Islet precursor cell (in vitro differentiated cells): ENCODE data around the gene USP7.

Experiments used
- DNase-seq: peaks from one replicate; pipeline ENCODE4 v3.0.0-alpha.2; 2018

USP7 gene

DNA sequence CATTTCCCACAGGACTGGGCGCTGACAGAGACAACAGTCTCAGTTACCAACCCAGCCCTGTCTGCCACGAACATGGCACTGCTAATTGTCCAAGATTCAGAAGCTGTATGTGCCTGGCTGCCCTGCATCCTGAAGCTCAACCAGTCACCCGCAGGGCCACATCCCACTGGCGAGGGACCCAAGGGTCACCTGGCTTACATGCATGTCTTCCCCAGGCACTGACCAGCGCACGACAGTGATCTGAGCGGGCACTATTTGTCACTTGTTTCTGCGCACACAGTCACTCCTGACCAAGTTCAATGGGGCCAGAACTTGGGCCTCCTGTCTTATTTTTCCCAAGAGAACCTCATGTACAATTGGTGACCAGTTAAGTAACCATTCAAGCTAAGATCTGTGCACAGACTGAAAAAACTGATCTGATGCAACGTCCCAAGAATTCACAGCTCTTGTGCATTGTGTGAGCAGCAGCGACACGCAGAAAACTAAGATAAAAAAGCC lies 13.1 kb downstream of the USP7 start:
- peak; percentile 65 for DNase-seq

GRCh38 chr16:8949536-8950418 lies 13.9 kb downstream of the USP7 start:
- peak; percentile 76 for DNase-seq

DNA sequence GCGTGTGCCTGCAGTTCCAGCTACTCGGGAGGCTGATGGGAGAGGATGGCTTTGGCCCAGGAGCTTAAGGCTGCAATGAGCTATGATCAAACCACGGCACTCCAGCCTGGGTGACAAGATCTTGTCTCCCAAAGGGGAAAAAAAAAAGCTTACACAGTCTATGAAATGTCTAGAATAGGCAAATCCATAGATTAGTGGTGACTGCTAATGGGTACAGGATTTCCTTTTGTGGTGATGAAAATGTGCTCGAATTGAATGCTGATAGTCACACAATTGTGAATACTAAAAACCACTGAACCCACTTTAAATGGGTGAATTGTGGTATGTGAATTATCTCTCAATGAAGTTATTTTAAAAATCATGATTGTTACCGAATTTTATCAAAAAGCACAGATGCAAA lies 14.9 kb downstream of the USP7 start:
- DNase-seq, result no peak

GRCh38 chr16:8948069-8948593 lies 15.6 kb downstream of the USP7 start:
- no peak for DNase-seq

DNA sequence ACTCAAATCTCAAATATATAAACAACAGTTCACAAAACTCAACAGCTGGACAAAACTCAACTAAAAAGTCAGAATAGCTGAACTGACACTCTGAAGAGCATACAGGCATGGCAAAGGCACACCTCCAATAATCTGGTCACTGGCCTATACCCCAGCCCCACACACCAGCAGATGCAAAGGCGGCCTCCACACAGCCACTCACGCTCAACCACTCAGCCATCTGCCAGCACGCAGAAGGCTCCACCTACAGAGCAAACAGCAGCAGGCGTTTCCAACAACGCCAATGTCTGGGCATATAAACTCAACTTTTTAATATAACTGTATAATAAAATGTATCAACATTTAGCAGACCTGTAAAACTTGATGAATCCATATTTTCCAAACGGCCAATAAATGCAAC lies 17.2 kb downstream of the USP7 start:
- no peak for DNase-seq

DNA sequence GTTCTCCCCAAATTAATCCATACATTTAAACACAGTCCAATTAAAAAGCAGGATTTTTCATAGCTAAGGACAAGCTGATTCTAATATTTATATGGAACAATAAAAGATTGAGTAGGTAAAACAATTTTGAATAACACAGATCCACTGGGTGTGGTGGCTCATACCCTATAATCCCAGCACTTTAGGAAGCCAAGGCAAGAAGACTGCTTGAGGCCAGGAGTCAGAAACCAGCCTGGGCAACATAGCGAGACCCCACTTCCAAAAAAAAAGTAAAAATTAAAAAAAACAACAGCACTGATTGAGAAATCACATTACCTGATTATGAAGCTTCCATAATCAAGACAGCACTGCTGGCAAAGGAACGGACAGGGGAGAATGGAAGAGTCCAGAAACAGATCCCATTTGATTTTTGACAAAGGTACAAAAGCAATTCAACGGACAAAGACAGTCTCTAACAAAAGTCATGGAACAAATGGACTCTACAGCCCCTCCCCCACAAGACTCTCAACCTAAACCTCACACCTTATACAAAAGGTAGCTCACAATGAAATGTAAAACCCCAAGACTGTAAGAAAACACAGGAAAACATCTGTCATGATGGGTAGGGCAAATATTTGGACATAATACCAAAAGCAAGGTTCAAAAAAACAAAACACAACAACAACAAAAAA lies 17.9 kb downstream of the USP7 start:
- no peak for DNase-seq

- no peak for DNase-seq
Observed at GRCh38 chr16:8943966-8944759, 19.5 kb downstream of the USP7 start.

DNA sequence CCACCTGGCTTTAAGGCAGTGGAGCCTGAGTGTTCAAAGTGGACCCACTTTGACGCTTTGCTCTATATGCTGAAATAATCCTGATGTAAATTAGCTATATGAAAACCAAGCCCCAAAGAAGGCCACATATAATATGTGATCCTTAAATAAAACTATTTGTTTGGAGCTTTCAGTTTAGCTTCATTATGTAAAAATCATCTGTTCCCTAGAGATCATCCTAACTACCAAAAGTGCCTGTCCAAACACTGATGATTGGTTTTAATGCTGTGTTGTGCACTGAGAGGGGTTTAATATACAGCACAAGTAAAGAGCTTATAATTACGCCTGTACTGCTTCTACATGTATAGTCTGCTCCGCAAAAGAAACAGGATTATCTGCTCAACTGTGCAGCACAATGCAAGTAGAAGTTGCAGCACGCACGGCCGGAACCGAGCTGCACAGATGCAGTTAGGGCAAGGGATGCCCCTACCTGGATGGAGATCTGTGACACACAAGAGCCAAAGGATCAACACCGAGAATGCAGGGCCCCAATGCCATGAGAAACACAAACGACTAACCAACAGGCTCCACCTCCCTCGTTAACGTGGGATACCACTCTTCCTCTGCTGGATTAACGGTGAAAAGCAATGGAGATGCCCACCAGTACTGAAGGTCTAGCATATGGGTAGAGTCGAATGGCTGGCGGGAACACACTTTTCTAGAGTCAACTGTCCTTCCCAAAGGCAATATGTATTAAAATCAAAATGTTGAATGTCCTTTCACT lies 20.5 kb downstream of the USP7 start:
- DNase-seq, result no peak

DNA sequence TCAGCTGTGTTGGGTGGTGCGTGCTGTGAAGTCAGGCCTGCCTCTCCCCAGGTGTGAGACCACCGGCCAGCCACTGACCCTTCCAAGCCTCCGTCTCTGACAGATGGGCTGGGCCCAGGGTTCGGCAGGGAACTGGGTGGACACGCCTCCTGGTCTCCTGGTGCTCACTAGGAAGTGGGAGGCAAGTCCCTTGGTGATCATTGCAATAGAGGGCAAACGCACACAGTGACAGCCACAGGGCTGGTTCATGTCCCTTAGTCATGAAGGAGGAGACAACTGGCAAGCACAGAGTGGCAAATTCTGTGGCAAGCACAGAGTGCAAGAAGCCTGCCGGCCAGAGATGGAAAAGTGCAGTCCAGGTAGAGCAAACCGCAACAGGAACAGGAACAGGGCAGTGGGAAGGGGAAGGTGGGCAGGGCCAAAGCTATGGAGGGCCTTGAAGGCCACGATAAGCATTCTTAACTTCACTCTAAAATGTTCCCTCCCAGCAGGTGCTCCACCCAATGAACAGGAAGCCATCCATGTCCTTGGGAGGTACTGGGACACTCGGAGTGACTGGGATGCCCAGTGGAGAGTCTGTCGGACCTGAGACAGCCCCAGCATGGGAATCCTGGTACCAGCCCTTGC lies 21.9 kb downstream of the USP7 start:
- no peak for DNase-seq

DNA sequence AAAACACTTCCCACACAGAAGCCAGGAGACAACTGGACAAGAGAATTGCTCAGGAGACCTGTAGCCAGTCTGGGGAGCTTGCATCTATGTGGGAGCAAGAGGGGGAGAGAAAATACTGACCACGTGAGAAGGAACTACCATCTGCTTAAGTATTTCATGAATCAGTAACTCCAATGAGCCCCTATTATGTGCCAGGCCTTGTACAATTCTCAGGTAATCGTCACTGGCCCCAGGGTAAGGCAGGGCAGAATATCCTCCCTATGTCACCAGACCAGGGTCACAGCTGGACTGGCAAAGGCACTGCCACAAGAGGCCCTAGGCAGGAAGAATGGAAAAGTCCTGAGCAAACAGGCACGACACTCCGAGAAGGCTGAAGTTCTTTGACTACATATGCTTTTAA lies 25.9 kb downstream of the USP7 start:
- no peak for DNase-seq

- peak; percentile 84 for DNase-seq
Observed at GRCh38 chr16:8936421-8936820, 27.3 kb downstream of the USP7 start.

GRCh38 chr16:8935989-8936388 lies 27.7 kb downstream of the USP7 start:
- DNase-seq, result no peak

GRCh38 chr16:8934601-8935000 lies 29.1 kb downstream of the USP7 start:
- DNase-seq, result no peak

DNA sequence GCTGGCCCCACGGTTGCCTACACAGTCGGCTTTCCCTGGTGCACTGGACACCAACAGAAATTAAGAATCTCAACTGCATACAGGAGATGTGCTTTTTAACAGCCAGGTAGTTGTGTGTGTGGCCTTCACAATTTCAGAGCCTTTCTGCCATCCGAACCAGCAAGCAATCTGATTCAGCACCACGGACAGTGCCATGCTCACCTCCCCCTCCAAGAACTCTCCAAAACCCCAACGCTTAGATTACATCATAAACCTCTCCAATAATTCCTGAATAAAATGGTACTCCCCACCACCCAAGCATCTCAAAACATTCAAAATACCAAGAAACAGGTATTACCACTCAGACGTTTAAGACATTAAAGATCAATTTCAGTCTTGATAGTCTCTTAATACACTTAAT lies 31.8 kb downstream of the USP7 start:
- peak; percentile 76 for DNase-seq

DNA sequence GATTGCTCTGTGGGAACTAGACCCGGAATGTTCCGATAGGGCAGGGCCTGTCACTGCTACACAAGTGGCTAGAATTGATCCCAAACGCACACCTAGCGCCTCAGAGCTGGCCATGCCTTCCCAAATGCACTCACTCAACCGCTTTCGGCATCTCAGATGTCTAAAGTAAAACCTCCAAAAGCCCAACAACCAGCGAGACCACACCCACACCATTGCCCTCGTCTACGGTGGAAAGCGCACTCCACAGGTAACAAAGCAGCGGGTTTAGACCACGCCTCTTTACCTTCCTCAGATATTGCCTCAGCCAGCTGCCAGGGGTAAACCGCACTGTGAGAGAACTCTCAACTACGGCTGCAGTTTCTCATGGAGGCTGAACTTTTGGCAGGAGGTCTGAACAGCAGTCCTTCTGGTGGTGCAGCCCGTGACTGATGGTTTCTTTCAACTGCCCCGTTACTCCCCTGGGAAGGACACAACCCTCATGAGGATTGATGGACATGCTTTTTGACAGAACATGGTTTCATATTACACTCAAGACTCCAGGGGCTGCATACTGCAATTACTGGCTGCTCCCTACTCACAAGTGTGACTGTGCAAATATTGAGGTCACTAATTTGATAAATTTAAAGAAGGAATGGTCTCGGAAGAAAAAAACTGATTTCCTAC lies 34.5 kb downstream of the USP7 start:
- no peak for DNase-seq

DNA sequence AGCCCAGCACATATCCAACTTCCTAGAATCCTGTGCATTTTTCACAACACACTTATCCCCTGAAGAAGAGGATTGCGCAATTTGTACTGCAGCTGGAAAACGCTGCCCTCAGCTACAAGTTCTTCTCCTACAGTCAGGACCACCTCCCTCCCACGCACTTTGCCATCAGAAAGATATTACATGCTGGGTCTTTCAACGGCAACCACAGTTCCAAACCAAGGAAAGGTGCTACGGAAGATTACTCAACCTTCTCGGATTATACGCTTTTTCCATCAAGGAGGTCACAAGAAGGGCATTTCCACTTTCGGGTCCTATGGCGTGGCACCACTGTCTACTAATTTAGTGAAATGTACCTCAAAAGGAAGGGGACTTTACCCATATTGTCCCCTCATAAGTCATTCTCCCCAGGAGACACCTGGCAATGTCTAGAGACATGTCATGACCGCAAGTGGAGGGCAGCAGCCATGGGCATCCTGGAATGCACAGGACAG lies 35.2 kb downstream of the USP7 start:
- DNase-seq, result no peak

GRCh38 chr16:8926827-8927226 lies 36.9 kb downstream of the USP7 start:
- DNase-seq, result no peak

GRCh38 chr16:8925455-8925854 lies 38.3 kb downstream of the USP7 start:
- no peak for DNase-seq

DNA sequence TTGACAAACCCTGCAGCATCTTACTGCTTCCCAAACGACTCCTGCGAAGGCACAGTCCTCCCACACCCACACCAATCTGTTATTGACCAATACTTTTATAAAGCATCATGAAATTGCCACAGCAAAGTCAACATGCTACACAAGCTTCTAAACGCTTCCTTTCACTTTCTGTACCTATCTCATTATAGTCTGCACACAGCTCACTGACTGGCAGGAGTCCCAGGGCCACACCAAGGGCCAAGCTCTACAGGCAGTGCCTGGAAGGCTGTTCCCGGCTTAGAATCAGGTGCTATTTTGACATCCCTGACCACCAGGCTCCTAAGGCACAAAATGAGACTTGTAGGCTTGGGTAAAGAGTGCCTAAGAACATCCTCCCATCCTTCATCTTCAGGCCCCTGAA lies 39.5 kb downstream of the USP7 start:
- DNase-seq, result no peak

- DNase-seq, result no peak
Observed at GRCh38 chr16:8923199-8923598, 40.5 kb downstream of the USP7 start.

DNA sequence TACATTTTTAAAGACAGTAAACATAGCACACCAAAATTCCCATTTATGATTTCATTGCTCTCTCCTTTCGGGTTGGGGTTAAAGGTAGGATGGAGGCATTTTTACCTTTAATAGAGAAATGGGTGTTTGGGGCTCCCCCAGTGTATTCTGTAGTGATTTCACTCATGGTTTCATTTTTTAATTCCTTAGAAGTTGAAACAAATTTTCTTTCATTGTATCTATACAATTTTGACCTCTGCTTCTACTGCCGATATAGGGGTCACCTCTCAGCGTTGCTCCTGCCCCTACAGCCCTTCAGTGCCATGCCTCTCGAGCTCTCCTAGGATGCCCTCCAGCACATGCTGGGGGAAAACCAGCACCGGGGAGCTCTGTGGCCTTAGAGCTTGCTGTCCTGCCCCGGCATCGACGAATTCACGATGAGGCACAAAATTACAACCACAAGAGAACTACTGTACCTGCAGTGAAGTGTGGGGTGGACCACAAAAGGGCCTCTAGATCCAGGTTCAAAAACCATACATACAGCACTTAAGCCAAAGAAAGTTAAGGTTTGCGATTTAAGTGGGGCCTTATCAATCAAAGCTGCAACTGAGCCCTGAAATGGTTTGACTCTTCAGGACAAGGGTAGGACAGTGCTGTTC lies 42.2 kb downstream of the USP7 start:
- no peak for DNase-seq
